ENCODE results near the gene LRCH1.

DNA sequence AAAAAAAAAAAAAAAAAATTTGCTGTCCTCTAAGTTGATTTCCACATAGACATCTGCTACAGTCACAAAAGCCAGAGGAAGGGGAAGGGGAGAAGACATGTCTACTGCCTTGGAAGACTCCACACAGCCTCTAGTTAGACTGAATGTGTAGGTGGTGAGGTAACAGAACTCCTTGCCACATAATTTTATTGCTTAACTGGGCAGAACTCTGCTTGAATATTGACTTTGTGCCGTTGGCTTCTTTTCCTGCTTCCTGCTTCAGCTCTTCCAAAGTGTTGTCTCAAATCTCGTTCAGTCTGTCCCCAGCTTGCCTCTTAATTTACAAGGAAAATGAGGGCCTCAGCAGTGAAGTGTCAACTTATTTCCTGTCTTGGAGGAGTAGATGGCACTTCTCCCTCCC, 206.9 kb downstream of the LRCH1 start:
- TF ChIP-seq, protein P1, sequence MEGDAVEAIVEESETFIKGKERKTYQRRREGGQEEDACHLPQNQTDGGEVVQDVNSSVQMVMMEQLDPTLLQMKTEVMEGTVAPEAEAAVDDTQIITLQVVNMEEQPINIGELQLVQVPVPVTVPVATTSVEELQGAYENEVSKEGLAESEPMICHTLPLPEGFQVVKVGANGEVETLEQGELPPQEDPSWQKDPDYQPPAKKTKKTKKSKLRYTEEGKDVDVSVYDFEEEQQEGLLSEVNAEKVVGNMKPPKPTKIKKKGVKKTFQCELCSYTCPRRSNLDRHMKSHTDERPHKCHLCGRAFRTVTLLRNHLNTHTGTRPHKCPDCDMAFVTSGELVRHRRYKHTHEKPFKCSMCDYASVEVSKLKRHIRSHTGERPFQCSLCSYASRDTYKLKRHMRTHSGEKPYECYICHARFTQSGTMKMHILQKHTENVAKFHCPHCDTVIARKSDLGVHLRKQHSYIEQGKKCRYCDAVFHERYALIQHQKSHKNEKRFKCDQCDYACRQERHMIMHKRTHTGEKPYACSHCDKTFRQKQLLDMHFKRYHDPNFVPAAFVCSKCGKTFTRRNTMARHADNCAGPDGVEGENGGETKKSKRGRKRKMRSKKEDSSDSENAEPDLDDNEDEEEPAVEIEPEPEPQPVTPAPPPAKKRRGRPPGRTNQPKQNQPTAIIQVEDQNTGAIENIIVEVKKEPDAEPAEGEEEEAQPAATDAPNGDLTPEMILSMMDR (IDR thresholded peaks at IDR 0.05): no peak
- no peak for TF ChIP-seq POLR2A (IDR thresholded peaks at IDR 0.05)
